Neural cell (in vitro differentiated cells): ENCODE data around the gene MRPS24.

Experiments used
- EP300 ChIP-seq: fragments of 450-650 bp; conservative IDR thresholded peaks from 2 replicates; pipeline ENCODE4 v1.6.1; 2014; ENCODE audit warnings: antibody characterized with exemption, mild to moderate bottlenecking, moderate library complexity; ENCODE audit not compliant: poor library complexity, severe bottlenecking
- EZH2 ChIP-seq: fragments of 200-600, 300-800 bp; shearing (Covaris generic), sonication (generic); IDR thresholded peaks from 2 replicates; pipeline ENCODE4 v1.6.1; 2014; ENCODE audit warnings: antibody characterized with exemption, low read length, borderline replicate concordance, mild to moderate bottlenecking; ENCODE audit not compliant: insufficient read depth, poor library complexity, severe bottlenecking
- MXI1 ChIP-seq: fragments of 450-650 bp; conservative IDR thresholded peaks from 2 replicates; pipeline ENCODE4 v1.6.1; 2014; ENCODE audit warnings: antibody characterized with exemption, mild to moderate bottlenecking; ENCODE audit not compliant: poor library complexity, severe bottlenecking
- RAD21 ChIP-seq: fragments of 450-650 bp; conservative IDR thresholded peaks from 2 replicates; pipeline ENCODE4 v1.6.1; 2014; ENCODE audit warnings: antibody characterized with exemption, mild to moderate bottlenecking, moderate library complexity
- REST ChIP-seq: IDR thresholded peaks from 2 replicates; pipeline ENCODE4 v1.6.1; 2012; ENCODE audit warnings: borderline replicate concordance
- SMC3 ChIP-seq: fragments of 450-650 bp; conservative IDR thresholded peaks from 2 replicates; pipeline ENCODE4 v1.6.1; 2014; ENCODE audit warnings: antibody characterized with exemption, mild to moderate bottlenecking, moderate library complexity; ENCODE audit not compliant: poor library complexity
- TAF1 ChIP-seq: IDR thresholded peaks from 2 replicates; pipeline ENCODE4 v1.6.1; 2012; ENCODE audit warnings: low read depth
- TF ChIP-seq, protein P1 (sequence below): fragments of 450-650 bp; IDR thresholded peaks from 2 replicates; pipeline ENCODE4 v1.5.1; 2014; ENCODE audit warnings: antibody characterized with exemption, mild to moderate bottlenecking, moderate library complexity; ENCODE audit not compliant: poor library complexity, severe bottlenecking

DNA sequence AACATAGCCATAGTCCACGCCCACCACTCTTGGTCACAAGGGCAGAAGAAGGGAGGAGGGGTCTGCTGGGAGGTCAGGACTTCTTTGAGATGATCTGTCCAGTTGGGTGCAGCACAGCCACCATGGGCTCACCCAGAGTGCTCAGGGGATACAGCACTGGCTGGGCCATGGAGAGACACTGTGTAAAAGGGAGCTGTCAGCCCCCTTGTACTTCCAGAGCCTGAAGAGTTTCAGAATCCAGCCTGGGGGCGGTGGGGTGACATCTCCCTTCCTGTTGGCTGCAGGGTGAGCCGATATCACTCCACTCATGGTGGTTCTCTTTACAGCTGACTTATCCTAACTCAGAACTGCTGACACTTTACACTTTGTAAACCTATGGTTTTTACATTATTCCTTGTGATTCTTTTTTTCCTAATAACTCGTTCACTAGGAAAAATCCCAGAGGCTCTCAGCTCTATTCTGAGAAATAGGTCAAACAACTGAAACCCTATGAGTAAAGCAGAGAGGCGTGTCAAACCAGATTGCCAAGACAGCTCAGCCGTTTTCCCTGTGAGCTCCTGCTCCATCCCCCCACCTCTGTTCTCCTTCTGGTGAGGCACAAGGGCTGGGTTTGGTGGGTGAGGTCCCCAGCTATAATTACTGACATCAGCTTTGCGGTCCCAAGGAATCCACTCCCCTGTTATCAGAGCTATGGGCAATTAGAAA lies 3.2 kb upstream of the MRPS24 start:
- TF ChIP-seq EP300, result no peak
- TF ChIP-seq, protein P1, sequence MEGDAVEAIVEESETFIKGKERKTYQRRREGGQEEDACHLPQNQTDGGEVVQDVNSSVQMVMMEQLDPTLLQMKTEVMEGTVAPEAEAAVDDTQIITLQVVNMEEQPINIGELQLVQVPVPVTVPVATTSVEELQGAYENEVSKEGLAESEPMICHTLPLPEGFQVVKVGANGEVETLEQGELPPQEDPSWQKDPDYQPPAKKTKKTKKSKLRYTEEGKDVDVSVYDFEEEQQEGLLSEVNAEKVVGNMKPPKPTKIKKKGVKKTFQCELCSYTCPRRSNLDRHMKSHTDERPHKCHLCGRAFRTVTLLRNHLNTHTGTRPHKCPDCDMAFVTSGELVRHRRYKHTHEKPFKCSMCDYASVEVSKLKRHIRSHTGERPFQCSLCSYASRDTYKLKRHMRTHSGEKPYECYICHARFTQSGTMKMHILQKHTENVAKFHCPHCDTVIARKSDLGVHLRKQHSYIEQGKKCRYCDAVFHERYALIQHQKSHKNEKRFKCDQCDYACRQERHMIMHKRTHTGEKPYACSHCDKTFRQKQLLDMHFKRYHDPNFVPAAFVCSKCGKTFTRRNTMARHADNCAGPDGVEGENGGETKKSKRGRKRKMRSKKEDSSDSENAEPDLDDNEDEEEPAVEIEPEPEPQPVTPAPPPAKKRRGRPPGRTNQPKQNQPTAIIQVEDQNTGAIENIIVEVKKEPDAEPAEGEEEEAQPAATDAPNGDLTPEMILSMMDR, result no peak
- TF ChIP-seq RAD21, result no peak
- TF ChIP-seq MXI1, result no peak
- no peak for TF ChIP-seq EZH2
- no peak for TF ChIP-seq REST
- TF ChIP-seq TAF1, result no peak
- no peak for TF ChIP-seq SMC3
